Left hindlimb (tissue), 1 donor: ENCODE data around the gene JMY.
"Not testable (repeated sequence)": the region's sequence is repeated elsewhere in the genome, so short reads cannot be mapped to it uniquely, and the experiment has no call there.

ENCODE experiments used
- DNase-seq: peaks from one replicate; pipeline ENCODE4 v3.0.0-alpha.2; 2018

Gene JMY

DNA sequence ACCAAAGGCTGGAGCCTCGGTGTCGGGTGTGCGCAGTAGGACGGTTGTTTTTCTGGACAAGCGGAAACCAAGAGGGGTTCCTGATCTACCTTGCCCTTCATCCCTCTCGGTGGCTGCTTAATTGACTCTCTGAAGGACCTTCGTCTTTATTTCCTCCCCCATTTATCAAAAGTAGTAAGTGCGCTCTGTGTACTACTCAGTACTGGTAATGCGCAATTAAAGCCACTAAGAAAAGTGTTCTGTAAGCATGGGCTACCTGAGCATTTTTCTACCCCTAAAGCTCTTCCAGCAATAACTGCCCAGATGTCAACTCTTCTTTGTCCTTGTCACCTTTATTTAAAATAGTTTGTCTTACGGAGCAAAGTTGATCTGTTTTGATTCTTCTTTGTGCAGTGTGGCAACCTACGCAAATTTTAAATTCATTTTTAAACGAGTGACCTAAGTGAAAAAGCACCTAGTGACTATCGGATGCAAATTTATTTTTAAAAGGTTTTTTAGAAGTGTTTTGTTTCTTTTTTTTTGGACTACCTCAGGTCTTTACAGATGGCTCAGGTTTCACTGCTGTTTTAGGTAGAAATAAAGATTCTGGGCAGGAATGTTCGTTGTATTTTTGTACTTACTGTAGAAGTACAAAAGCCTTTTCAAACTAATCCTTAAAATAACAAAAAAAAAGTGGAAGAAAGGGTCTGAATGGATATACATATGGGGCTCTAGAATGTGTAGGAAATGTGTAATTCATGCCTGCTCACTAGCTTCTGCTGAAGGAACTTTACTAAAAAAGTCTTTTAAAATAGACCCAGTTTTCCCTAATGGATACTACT lies 2.0 kb downstream of the JMY start:
- no peak for DNase-seq

DNA sequence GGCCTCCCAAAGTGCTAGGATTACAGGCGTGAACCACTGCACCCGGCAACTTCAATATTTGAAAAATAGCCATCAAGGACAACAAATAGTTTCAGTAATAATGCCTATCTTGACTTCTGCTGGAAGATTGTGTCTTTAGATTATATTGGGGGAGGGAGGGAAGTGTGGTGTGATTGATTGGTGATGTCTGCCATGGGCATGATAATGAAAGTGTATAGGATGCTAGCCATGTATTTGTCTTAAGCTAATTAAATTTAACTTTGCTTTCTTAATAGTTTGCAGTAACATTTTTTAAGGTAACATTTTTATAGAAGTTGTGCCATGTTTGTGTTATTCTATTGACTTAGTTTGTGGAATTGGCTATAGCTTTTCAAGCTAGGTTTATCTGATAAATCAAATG lies 4.6 kb downstream of the JMY start:
- DNase-seq, result no peak

DNA sequence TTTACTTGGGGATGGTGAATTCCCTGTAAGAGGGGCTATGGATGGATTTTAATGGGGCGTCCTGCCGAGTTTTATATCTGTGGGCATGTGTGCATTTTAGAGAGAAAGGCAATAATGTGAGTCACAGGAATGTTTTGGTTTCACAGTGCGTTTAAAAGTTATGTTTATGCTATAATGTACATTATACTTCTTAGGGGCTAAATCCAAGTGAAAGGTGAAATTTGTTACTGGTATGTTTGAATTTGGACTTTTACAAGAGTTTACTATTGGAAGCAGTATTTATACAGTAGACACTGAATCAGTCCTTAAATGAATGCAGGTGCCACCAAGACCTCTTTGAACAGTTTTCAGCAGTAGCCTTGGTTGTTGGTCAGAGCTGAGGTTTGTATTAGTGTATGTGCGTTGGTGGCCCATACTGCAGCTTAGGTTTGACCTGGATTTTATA lies 5.6 kb downstream of the JMY start:
- DNase-seq, result no peak

DNA sequence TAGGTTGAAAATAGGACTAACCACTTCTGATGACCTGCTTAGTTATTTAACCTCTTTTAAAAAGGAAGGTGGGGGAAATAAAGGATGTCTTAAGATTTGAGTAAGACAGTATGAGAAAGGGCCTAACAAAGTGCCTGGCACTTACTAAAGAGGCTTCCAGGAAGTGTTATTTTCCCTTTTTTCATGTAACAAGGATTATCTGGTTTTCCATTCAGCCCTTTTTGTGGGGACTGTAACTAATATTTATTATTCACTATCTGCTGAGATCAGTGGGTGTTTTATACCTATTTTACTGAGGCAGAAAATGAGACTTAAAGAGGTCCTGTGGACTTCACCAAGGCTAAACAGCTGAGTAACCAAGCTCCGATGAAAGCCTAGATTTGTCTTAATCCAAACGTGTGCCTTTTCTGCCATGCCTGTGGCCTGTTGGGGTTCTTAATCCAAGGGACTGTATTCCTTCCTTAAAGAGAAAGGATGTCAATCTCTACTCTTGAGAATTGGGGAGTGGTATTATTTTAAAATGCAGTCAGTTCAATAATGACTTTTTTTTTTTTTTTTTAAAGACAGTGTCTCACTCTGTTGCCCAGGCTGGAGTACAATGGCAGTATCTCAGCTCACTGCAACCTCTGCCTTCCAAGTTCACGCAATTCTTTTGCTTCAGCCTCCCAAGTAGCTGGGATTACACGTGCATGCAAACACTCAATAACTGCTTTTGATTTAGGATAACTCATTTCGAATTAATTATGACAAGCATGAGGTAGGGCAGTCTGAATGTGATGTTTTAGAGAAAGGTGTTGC lies 6.5 kb downstream of the JMY start:
- DNase-seq, result no peak

DNA sequence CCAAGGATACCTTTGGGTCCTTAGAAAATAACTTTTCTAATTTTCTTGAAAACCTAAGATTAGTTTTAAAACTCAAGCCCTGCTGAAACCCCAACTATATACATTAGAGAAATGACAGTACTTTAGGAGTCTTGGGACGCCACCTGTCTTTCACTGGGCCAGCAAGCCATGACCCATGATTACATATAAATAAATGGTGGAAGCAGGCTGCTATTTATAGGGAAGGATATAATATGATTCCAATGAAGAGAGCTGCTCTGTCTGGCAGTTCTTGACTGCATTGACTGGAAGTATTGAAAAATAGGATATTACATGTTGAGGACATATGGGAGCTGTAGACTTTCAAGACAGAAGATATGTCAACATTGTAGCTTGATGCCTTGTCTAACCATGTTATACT lies 7.3 kb downstream of the JMY start:
- no peak for DNase-seq

DNA sequence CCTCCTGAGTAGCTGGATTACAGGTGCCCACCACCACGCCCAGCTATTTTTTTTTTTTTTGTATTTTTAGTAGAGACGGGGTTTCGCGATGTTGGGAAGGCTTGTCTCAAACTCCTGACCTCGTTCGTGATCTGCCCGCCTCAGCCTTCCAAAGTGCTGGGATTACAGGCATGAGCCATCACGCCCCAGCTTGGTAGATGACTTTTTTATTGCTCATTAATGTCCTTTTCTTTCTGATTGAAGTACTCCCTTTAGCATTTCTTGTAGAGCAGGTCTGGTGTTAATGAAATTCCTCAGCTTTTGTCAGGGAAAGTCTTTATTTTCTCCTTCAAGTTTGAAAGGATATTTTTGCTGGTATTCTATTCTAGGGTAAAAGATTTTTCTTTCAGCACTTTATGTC lies 18.1 kb downstream of the JMY start:
- not testable (repeated sequence) for DNase-seq

DNA sequence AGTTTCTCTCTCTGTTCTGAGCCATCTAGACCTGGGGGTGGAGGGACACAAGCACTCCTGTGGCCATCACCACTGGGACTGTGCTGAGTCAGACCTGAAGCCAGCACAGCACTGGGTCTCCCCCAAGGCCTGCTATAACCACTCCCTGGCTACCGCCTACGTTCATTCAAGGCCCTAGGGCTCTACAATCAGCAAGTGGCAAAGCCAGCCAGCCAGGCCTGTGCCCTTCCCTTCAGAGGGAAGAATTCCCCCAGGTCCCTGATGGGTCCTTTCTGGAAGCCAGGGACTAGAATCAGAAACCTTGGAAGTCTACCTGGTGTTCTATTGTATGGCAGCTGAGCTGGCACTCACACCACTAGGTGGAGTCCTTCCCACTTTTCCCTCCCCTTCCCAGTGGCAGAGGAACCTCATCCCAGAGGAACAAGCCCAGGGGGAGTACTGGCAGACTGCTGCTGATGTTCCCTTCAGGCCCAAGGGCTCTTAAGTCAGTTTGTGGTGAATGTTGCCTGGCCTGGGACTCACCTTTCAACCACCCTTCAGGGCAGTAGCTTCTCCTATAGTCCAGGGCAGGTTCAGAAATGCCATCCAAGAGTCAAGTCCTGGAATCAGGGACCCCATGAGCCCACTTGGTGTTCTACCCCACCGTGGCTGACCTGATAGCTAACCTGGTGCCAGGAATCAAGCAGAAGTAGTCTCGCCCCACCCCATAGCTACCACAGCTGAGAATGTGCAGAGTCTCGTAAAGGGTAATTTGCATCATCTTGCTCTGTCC lies 20.0 kb downstream of the JMY start:
- DNase-seq, result no peak

DNA sequence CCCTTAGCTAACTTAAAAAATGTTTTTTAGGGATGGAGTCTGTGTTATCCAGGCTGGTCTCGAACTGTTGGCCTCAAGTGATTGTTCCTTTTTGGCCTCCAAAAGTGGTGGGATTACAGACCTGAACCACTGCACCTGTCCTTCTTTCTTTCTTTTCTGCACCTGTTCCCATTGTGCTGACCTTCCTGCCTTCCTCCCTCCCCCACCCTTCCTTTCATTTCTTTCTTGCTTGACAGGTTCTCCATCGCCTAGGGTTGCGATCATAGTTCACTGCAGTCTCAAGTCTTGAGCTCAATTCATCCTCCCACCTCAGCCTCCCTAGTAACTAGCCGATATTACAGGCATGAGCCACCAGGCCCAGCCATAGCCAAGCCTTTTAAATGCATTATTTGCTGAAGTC lies 20.6 kb downstream of the JMY start:
- no peak for DNase-seq

DNA sequence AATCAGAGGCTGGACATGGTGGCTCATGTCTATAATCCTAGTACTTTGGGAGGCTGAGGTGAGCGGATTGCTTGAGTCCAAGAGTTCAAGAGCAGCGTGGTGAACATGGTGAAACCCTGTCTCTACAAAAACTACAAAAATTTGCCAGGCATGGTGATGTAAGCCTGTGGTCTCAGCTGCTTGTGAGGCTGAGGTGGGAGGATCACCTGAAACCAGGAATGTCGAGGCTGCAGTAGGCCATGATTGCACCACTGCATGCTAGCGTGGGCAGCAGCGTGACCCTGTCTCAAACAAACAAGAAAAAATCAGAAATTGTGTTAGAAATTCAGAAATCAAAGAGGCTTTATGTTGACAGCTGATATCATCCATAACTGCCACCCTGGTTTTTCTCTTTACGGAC lies 21.4 kb downstream of the JMY start:
- DNase-seq, result no peak

DNA sequence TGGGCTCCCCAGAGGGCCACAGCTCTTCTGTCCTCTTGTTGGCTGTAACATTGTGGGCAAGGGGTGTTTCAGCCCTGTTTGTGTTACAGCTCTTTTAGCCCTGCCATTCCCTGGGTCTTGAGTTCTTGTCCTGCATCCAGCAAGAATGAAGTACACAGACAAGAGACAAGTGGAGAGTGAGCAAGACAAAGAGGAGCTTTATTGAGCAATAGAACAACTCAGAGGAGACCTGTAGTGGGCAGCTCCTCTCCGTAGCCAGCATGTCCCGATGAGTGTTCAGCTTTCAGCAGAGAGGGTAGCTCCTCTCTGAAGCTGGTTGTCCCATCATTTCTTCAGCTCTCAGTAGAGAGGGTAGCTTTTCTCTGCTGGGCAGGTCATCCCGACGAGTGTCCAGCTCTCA lies 22.9 kb downstream of the JMY start:
- no peak for DNase-seq

DNA sequence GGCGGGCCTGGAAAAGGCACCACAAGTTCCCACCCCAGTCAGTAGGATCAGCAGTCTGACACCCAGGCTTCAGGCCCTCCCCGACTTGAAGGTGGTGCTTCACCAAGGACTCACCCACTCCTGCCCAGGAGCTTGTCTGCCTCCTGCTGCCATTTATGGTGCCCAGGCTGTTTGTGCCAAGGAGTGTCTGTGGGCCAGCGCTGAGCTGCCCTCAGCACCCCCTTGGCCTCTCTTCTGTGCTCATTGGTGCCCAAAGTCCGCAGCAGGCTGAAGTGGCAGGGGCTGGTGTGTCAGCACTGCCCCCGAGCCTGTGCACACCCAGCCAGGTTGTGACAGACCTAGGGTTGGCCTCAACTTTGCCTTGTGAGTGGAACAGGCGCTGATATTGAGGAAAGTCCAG lies 23.5 kb downstream of the JMY start:
- no peak for DNase-seq

DNA sequence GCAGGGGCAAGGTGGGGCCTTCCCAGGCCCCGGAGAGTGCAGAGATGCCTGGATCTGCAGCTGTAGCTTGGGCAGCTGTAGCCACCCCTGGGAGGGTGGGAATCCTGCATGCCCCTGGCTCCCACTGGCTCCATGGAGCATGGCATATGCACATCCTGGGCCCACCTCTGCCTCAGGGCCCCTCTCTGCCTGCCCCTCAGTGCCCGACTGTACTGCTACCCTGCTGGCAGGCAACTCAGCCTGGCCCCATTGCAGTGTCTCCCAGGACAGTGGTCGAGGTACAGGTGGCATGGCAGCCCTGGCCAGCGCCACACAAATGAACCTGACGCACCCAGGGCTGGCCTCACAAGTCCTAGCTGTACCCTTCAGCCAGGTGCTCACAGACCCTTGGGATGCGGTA lies 23.9 kb downstream of the JMY start:
- DNase-seq, result no peak

DNA sequence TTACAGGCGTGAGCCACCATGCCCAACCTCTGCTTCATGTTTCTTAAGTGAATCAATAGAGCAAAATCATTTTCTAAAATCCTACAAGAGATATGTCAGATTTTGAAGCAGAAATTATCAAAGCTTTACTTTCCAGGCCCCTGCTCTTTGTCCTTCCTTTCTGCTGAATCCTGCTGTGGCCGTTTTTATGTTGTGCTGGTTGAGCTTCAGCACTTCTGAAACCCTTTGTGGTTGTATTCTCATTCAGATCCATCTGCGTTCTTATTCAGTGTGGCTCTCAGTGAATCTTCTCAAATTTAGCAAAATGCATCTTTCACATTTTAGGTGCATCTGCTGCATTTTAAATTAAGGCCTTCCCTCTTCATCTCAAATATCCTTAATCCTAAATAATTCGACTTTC lies 26.0 kb downstream of the JMY start:
- no peak for DNase-seq

DNA sequence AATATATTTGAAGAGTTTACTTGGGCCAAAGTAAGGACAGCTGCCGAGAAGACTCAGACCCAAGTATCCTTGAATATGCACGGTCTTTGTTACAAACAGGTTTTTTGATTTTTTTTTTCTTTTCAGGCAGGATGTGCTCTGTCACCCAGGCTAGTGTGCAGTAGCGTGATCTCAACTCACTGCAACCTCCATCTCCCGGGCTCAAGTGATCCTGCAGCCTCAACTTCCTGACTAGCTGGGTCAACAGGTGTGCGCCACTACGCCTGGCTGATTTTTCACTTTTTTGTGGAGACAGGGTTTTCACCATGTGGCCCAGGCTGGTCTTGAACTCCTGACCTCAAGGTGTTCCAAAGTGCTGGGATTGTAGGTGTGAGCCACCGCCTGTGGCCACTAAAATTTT lies 27.4 kb downstream of the JMY start:
- DNase-seq, result no peak

DNA sequence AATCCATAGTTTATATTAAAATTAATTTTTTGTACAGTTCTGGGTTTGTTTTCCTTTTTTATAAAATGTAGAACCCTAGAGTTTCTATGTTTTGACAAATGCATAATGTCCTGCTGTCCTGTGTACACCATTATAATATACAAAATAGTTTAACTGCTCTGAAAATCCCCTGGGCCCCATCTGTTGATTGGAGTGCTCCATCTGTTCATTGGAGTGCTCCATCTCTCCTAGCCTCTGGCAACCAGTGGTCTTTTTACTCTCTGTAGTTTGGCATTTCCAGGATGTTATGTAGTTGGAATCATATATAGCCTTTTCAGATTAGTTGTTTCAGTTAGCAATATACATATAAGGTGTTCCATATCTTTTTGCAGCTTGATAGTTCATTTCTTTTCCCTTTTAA lies 31.2 kb downstream of the JMY start:
- DNase-seq, result no peak

DNA sequence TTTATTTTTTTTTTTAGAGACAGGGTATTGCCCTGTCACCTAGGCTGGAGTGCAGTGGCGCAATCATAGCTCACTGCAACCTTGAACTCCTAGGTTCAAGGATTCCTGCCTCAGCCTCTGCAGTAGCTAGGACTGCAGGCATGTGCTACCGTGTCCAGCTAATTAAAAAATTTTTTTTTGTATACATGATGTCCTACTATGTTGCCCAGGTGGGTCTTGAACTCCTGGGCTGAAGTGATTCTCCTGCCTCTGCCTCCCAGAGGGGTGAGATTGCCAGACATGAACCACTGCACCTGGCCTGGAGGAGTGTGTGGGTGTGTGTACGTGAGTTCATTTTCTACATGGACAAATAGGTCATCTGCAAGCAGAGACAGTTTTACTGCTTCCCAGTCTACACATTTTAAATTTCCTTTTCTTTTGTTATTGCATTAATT lies 33.8 kb downstream of the JMY start:
- DNase-seq, result no peak

DNA sequence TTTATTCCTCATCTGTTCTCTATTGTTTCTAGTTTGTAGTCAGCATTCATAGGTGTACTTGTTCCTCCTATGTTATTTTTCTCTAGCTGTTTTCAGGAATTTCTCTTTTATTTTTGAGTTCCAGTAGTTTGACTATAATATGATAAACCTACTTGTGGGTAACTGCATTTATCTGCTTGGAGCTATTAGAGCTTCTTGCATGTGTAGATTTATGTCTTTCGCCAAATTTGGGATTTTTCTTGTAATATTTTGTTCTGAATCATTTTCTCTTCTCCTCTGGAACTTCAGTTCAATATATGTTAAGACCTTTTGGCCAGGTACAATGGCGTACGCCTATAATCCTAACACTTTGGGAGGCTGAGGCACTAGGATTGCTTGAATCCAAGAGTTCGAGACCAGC lies 37.4 kb downstream of the JMY start:
- DNase-seq, result no peak

DNA sequence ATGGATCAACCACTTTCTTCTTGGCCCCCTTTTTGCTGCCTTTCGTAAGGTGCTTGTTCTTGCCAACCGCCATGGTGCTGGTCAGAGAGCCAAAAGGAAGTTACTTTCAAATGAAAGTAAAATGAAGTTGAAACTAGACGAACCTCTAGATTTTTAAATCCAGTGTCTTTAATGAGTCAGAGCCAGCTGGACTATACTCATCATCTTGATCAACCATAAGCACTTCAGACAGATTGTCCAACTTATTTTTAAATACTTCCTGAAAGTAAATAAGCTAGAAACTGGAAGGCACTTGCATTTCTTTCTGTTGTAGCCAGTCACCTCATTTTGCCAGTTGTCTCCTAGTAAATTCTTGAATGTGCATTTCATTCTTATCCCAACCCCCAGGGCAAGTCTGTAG lies 48.9 kb downstream of the JMY start:
- no peak for DNase-seq

DNA sequence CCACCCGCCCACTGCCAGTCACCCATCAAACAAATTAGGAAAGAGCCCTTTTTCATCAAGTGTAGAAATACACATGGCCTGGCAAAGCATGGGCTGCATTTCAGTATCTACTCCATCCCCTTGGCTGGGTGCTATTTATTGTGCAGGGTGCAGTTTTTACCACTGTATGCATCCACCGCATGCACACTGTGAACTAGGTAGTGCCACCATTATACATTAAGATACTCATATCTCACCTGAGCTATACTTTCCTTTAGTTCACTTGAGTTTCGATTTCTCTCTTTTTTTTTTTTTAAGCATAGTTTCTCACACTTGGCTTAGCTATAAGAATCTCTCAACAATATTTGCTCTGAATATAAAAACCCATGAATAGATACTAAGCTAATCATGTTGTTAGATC lies 49.4 kb downstream of the JMY start:
- DNase-seq, result no peak

DNA sequence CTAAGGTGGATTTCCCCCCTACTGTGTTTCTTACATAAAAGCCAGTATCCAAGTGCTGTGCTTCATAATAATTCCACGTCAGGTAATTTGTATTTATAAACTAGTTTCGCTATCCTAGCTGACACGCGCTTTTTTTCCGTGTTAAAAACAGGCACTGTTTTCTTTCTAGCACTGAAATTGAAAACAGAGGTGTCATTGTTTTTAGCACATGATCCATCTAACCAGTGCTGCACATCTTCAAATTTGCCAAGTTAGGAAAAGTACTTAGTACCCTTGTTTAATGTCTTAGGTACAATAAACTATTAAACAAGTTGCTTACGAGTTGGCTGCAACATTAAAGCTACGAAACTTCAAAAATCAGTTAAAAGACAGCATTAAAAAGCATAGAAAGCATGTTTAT lies 49.9 kb downstream of the JMY start:
- DNase-seq, result no peak

DNA sequence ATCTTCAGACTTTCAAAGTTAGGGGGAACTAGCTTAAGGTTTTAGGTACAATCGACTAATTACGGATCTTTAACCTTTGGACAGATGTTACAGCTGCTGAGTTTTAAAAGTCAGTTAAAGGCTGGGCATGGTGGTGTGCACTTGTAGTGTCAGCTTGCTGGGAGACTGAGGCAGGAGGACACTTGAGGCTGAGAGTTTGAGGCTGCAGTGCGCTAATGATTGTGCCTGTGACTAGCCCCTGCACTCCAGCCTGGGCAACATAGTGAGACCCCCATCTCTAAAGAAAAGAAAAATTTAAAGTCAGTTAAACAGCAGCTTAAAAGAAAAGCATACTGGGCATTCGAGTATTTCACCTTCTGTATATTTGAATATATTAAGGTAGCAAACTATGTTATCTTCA lies 51.4 kb downstream of the JMY start:
- DNase-seq, result no peak

DNA sequence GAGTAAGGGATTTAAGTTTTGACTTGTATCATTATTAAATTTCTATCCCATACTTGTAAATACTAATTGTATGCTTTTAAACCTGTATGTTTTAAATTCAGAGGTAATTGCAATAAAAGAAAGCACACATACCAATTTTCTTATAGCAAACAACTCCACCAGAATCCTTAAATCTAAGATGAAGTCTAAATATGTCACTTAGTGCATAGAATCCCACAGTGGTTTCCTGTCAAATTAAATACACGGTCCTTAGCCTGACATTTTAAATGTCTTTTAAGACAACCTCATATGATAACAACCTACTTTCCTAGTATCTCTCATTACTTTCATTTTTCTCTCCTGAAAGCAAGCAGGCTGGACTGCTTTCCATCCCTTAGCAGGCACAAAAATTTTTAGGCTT lies 52.0 kb downstream of the JMY start:
- DNase-seq, result no peak

DNA sequence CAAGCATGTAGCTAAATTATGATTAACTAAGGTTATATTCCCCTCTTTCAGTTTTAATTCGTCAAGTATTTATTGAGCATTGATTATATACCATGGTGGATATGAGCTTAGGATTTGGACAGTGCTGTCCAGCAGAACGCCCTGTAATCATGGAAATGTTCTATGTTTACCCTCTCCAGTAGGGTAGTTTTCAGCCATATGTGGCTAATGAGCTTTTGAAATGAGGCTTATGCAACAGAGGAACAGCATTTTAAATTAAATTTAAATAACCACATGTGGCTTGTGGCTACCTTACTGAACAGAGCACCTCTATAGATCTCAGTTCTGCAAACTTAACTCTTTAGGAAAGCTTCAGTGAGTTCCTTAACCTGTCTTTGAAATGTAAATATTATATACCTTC lies 59.1 kb downstream of the JMY start:
- DNase-seq, result no peak

DNA sequence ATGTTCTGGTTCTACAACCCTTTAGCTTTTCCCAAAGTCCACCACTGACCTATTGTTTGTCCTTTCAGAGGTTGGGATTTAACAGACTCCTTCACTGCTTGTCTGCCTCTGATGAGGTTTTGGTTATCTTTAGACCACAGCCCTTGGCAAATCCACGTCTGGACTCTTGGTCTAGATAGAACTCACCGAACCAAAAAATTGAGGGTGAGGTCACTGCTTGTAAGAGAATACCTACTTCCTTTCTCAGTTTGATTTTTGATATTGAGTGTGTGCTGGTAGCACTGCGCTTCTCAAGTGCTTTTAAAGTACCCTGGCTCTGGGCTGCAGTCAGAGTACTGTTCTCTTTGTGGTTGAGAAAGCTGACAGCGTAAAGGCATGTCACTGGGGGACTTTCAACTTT lies 61.7 kb downstream of the JMY start:
- DNase-seq, result no peak
